ENCODE data around the gene ARHGEF10L. TPM values are rescaled to one million over a fixed set of nuclear protein-coding genes. Genes with fewer than 3 reads are reported as not detected.

The ARHGEF10L gene
- total RNA-seq, 2 experiments from 2014 or later = not detected

DNA sequence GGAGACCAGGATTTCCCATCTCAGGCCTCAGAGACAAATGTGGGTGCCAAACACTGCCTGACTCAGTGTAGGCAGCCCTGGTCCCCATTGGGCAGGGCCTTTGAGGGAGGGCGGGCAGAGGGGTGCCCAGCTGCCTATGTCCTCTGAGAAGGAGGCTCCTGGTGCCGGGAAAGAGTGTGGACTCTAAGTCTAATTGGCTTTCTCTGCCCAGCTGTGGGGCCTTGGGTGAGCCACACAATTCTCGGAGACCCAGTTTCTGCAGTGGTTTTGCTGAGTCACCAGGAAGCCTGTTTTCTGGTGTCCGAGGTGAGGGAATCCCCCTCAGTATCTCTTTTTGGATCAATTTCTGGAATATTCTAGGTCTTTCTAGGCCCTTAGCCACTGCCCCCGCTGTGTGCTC lies 180.4 kb downstream of the ARHGEF10L start:
- no peak overlapping the region for H3K27ac Mint-ChIP-seq
- H3K36me3 Mint-ChIP-seq = no peaks in the 10 kb centered on the region
- H3K4me3 Mint-ChIP-seq = no peak overlapping the region
- H3K9me3 Mint-ChIP-seq = no peaks in the 10 kb centered on the region
- H3K4me1 Mint-ChIP-seq = no peaks in the 10 kb centered on the region
- peaks cover 6% of the 10 kb centered on the region for H3K27me3 Mint-ChIP-seq
- DNase-seq = no peak

DNA sequence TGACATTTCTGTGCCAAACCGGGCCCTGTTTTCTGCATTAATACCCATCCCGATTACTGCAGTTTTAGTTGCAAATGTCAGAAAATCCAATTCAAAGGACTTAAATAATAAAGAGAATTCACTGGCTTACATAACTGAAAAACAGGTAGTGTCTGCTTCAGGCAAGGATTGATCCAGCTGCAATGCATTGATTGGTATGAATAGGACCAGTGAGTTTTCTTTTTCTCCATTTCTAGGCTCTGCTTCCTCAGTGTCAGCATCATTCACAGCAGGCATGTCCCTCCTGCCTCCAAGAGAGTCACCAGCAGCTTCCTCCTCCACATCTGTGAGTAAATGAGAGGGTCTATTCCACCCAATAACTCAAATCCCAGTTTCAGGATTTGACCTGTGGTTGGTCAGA lies 181.9 kb downstream of the ARHGEF10L start:
- H3K27ac Mint-ChIP-seq = no peak overlapping the region

DNA sequence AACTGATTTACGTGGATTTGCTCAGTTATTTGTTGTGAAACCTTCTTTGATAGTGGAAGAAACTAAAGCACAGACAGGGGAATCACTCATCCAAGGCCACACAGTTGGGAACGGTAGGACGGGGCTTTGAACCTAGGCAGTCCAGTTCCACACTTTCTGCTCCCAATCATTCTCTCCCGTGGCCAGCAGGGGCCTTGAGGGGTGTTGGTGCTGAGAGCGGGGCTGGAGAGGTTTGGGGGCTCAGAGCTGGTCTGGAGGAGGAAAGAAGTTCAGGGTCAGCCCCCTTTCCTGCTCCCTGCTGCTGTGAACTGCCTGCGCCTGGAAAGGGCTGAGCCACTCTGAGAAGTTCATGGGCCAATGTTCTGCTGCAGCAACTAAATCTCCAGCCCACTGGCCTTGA lies 184.2 kb downstream of the ARHGEF10L start:
- Mint-ChIP-seq H3K27ac (no peak overlapping the region), H3K4me1 (no peaks in the 10 kb centered on the region), H3K9me3 (no peaks in the 10 kb centered on the region), H3K4me3 (no peak overlapping the region), H3K36me3 (no peaks in the 10 kb centered on the region), H3K27me3 (no peaks in the 10 kb centered on the region)
- no peak for DNase-seq

More for the DNA sequence above, 181.9 kb downstream of the ARHGEF10L start:
- Mint-ChIP-seq H3K4me3 (no peak overlapping the region), H3K4me1 (no peaks in the 10 kb centered on the region), H3K27me3 (peaks cover 6% of the 10 kb centered on the region), H3K36me3 (no peaks in the 10 kb centered on the region), H3K9me3 (no peaks in the 10 kb centered on the region)
- DNase-seq = no peak

DNA sequence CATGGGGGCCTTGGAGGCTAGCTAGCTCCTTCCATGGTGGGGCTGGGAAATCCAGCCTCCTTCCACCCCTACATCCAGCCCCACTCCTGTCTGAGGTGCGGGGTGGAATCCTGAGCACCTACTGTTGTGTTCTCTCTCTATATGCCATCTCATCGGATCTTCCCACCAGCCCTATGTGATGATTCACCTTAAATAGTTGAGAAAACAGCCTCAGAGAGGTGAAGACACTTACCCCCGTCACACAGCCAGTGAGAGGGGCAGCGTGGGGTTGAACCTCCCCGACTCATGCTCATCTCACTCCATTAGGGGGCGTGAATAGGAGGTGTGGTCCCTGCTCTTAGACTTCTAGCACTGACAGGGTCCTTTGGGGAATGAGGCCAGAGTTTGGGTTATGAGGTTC lies 184.7 kb downstream of the ARHGEF10L start:
- H3K4me3 Mint-ChIP-seq = no peak overlapping the region
- DNase-seq = no peak
- H3K4me1 Mint-ChIP-seq = no peaks in the 10 kb centered on the region
- no peaks in the 10 kb centered on the region for H3K27me3 Mint-ChIP-seq
- no peak overlapping the region for H3K27ac Mint-ChIP-seq
- no peaks in the 10 kb centered on the region for H3K36me3 Mint-ChIP-seq
- no peaks in the 10 kb centered on the region for H3K9me3 Mint-ChIP-seq

DNA sequence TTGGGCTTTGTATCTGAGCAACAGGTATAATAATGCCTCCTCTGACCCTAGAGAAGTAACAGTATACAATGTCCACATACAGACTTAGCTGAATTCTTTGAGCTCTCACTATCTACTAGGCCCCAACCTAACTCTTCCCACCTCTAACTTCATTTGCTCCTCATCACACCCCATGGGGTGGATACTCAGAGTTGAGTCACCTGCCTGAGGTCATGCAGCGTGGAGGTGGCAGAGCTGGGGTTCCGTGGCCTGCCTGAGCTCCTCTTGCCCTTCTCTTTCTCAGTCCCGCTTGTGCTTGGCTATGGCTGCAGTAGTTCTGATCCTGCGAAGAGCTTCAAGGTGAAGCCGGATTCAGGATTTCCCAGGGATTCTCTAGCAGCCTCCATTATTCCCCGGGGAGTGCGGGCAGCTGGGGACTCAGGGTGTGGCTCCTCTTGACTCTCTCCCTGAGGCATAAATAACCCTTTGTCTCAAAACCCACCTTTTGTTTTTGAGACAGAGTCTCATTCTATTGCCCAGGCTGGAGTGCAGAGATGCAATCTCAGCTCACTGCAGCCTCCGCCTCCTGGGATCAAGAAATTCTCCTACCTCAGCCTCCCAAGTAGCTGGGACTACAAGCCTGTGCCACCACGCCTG lies 185.7 kb downstream of the ARHGEF10L start:
- no peak overlapping the region for H3K27ac Mint-ChIP-seq

DNA sequence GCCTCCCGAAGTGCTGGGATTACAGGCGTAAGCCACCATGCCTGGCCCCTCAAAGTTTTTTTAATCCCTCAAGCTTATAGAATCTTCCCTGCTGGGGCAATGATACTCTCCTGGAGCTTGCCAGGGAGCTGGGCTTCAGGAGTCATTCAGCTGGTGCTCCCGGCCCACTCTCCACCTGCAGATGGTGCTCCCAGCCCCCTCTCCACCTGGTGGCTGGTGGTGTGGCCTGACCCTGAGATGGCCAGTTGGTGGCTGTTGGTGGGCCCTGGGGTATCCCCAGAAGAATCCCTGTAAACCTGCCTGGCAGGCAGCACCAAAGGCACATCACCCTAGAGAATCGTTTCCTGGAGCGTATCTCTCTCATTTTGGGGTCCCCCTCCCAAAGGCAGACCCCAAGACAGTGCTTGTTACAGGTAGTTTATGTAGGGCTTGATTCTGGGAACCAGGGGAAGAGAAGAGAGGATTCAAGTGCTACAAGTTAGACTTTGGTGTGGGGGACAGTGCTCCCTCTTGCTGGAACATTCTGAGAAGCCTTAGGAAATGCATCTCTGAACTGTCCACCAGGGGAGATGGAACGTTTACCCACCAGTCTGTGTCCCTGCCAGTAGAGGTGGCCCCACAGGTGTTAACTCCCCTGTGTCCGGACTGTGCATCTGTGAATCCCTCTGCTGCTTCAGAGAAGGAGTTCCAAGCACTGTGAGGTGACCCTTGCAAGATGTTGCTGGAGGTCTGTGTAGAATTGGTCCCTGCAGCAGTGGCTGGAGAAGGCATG lies 186.5 kb downstream of the ARHGEF10L start:
- no peaks in the 10 kb centered on the region for H3K36me3 Mint-ChIP-seq
- H3K9me3 Mint-ChIP-seq = no peaks in the 10 kb centered on the region
- no peak overlapping the region for H3K27ac Mint-ChIP-seq
- H3K4me1 Mint-ChIP-seq = no peaks in the 10 kb centered on the region
- H3K4me3 Mint-ChIP-seq = no peak overlapping the region
- H3K27me3 Mint-ChIP-seq = no peaks in the 10 kb centered on the region
- DNase-seq = no peak

More for the DNA sequence above, 185.7 kb downstream of the ARHGEF10L start:
- Mint-ChIP-seq H3K36me3 (no peaks in the 10 kb centered on the region), H3K4me1 (no peaks in the 10 kb centered on the region), H3K4me3 (no peak overlapping the region), H3K9me3 (no peaks in the 10 kb centered on the region), H3K27me3 (no peaks in the 10 kb centered on the region)
- no peak for DNase-seq

DNA sequence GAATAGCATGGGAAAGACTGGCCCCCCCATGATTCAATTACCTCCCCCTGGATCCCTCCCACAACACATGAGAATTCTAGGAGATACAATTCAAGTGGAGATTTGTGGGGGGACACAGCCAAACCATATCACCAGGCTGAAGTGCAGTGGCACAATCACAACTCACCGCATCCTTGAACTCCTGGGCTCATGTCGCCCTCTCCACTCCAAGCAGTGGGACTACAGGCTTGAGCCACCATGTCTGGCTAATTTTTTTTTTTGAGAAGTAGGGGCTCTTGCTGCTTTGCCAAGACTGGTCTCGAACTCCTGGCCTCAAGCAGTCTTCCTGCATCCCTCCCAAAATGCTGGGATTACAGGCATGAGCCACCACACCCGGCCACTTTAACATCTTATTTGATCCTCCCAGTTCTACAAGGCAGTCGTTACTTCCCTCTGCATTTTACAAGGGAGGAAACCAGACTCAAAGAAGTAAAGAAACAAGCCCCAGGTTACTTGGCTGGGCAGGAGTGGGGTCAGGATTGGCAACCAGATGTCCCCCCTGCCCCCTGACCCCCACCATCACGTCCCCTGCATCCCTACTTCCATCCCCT lies 188.7 kb downstream of the ARHGEF10L start:
- H3K9me3 Mint-ChIP-seq = no peaks in the 10 kb centered on the region
- no peak for DNase-seq
- H3K27me3 Mint-ChIP-seq = no peaks in the 10 kb centered on the region
- H3K4me3 Mint-ChIP-seq = no peak overlapping the region
- no peaks in the 10 kb centered on the region for H3K4me1 Mint-ChIP-seq
- no peak overlapping the region for H3K27ac Mint-ChIP-seq
- H3K36me3 Mint-ChIP-seq = no peaks in the 10 kb centered on the region

DNA sequence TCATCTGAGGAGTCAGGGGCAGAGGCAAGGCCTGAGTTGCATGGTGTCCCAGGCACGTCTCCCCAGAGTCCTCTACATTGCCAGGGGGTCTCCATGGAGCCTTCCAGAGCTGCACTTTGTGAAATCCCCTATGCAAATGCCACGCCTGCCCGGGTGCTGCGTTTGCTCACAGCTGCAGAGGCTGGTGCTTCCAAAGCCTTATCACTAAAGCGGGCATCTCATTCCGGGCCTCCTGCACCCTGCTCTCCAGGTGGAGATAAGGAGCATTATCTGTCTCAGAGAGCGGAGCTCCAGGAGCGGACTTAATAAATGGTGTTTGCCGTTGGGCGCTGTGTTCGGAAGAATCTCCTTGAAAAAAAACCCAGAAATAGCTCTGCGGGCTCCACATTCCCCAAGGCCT lies 189.8 kb downstream of the ARHGEF10L start:
- no peak overlapping the region for H3K27ac Mint-ChIP-seq
- DNase-seq = no peak
- H3K27me3 Mint-ChIP-seq = no peaks in the 10 kb centered on the region

DNA sequence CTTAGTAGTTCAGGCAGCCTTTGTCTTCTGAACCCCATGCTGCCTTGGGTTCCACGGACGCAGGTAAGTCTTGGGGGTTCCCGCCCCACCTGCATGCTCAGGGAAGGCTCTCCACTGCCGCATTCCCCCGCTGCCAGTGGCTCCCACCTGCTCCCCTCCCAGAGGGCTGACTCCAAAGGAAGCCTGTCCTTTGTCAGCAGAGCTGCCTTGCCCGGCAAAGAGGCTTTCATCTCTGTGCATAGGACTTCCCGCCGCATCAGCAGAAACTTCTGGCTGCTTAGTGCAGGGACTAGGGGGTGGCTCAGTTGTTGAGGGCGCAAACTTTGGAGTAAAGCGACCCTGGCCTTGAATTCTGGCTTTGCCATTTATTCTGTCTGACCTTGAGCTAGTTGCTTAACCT lies 190.4 kb downstream of the ARHGEF10L start:
- no peak for DNase-seq
- no peaks in the 10 kb centered on the region for H3K36me3 Mint-ChIP-seq
- H3K27me3 Mint-ChIP-seq = no peaks in the 10 kb centered on the region
- H3K4me1 Mint-ChIP-seq = no peaks in the 10 kb centered on the region
- no peaks in the 10 kb centered on the region for H3K9me3 Mint-ChIP-seq
- no peak overlapping the region for H3K27ac Mint-ChIP-seq
- no peak overlapping the region for H3K4me3 Mint-ChIP-seq

More for the DNA sequence above, 189.8 kb downstream of the ARHGEF10L start:
- Mint-ChIP-seq H3K4me1 (no peaks in the 10 kb centered on the region), H3K9me3 (no peaks in the 10 kb centered on the region), H3K4me3 (no peak overlapping the region), H3K36me3 (no peaks in the 10 kb centered on the region)

DNA sequence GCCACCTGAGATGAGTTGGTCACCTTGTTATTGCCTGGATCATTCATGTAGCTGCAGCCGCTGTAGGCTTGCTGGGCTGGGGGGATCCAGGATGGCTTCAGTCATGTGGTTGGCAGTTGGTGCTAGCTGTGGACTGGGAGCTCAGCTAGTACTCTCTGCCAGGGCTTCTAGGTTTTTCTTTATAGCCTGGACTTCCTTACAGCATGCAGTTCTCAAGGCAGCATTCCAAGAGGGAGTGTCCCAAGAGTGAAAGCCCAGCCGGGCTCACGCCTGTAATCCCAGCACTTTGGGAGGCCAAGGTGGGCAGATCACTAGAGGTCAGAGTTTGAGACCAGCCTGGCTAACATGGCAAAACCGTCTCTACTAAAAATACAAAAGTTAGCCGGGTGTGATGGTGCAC lies 192.0 kb downstream of the ARHGEF10L start:
- Mint-ChIP-seq H3K27ac (no peak overlapping the region), H3K4me1 (no peaks in the 10 kb centered on the region), H3K9me3 (no peaks in the 10 kb centered on the region), H3K36me3 (no peaks in the 10 kb centered on the region), H3K4me3 (no peak overlapping the region), H3K27me3 (no peaks in the 10 kb centered on the region)
- no peak for DNase-seq

DNA sequence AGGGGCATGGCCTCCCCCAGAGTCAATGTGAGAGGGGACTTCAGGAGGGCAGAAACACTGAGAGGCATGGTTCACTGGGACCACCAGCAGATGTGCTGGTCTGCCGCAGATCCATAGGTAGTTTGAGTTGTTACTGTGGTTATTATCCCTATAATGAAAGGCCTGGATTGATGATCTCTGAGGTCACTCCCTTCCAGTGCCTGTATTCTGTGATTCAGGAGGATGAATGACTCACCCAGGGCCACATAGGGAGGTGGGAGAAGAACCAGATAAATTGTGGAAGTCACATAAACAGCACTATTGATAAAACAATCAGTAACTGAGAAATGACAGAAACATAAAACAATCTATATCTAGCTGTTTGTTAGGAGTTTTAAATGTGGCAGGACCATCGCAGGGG lies 193.0 kb downstream of the ARHGEF10L start:
- no peak for DNase-seq
- Mint-ChIP-seq H3K4me3 (no peak overlapping the region), H3K36me3 (no peaks in the 10 kb centered on the region), H3K9me3 (no peaks in the 10 kb centered on the region), H3K4me1 (no peaks in the 10 kb centered on the region), H3K27me3 (no peaks in the 10 kb centered on the region), H3K27ac (no peak overlapping the region)

DNA sequence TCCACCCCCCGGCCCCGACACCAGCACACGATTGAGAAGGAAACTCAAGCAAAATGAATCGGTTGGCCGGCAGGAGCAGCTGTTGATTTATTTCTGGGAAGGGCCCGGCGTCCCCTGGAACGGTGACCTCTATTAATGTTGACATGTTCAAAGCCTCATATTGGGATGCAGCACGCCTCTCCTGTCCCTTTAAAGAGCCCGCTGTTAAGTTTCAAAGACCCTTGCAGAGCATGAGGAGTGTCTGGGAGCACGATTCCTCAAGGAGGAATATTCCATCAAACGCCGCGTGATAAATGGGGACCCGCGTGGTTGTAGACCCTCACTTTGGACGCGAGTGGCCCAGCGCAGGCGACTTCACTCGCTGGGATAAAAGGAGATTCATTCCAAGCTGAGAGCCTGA lies 194.2 kb downstream of the ARHGEF10L start:
- H3K27me3 Mint-ChIP-seq = no peaks in the 10 kb centered on the region
- DNase-seq = no peak
- no peaks in the 10 kb centered on the region for H3K4me1 Mint-ChIP-seq
- H3K27ac Mint-ChIP-seq = no peak overlapping the region
- H3K9me3 Mint-ChIP-seq = no peaks in the 10 kb centered on the region
- no peak overlapping the region for H3K4me3 Mint-ChIP-seq
- H3K36me3 Mint-ChIP-seq = no peaks in the 10 kb centered on the region

DNA sequence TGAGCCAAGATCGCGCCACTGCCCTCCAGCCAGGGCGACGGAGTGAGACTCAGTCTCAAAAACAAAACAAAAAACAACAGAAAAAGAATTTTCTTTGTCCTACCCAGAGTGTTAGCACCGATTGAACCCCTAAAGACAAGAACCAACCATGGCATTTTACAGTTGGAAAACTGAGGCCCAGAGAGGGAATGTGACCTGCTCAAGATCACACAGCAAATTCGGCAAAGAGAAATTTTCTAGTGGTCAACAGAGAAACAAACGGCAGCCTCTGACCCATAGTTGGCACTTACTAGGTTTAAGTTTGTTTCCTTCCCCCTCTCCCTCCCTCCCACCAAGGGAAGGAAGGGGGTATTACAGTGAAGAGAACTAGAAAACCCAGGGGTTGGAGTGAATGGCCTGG lies 195.1 kb downstream of the ARHGEF10L start:
- H3K4me1 Mint-ChIP-seq = no peaks in the 10 kb centered on the region
- no peak overlapping the region for H3K27ac Mint-ChIP-seq
- H3K9me3 Mint-ChIP-seq = no peaks in the 10 kb centered on the region
- no peaks in the 10 kb centered on the region for H3K36me3 Mint-ChIP-seq
- no peak for DNase-seq
- no peak overlapping the region for H3K4me3 Mint-ChIP-seq
- no peaks in the 10 kb centered on the region for H3K27me3 Mint-ChIP-seq

DNA sequence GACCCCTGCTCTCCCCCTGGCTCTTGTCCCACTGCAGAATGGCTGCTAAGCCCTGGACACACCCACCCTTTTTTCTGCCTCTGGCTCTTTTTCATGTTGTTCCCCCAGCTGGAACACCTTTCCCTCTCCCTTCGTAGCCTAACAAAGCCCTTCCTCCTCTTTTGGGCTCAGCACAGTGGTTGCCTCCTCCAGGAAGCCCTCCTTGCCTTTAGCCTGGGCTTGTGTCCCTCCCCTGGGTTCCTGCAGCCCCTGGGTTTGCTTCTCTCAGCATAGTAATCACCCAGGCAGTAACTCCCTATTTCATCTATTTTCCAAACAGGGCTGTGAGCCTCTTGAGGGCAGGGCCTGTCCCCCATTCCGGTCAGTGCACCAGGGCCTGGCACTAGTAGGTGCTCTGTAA lies 195.8 kb downstream of the ARHGEF10L start:
- Mint-ChIP-seq H3K27ac (no peak overlapping the region), H3K4me1 (no peaks in the 10 kb centered on the region), H3K9me3 (no peaks in the 10 kb centered on the region), H3K36me3 (no peaks in the 10 kb centered on the region), H3K4me3 (no peak overlapping the region), H3K27me3 (peaks cover 1% of the 10 kb centered on the region)
- DNase-seq = no peak

DNA sequence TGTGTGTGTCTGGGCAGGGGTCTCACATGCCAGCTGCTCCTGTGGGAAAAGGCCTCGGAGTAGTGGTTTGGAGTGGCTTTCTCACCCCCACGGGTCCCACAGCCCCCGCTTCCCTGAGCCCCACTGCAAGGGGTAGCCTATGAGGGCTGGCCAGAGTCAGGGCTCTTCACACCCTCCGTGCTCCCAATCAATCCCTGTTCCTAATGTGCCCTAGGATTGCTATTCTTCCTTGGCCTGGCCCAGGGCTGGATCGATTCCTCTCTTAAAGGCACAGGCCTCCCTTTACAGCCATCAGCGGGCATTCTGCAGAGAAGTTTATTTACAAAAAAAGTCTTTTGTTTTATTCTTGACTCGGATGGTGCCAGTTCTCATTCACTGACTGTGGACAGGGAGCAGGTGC lies 196.3 kb downstream of the ARHGEF10L start:
- DNase-seq = no peak
- Mint-ChIP-seq H3K27me3 (peaks cover 4% of the 10 kb centered on the region), H3K36me3 (no peaks in the 10 kb centered on the region), H3K9me3 (no peaks in the 10 kb centered on the region), H3K27ac (no peak overlapping the region), H3K4me3 (no peak overlapping the region), H3K4me1 (no peaks in the 10 kb centered on the region)

DNA sequence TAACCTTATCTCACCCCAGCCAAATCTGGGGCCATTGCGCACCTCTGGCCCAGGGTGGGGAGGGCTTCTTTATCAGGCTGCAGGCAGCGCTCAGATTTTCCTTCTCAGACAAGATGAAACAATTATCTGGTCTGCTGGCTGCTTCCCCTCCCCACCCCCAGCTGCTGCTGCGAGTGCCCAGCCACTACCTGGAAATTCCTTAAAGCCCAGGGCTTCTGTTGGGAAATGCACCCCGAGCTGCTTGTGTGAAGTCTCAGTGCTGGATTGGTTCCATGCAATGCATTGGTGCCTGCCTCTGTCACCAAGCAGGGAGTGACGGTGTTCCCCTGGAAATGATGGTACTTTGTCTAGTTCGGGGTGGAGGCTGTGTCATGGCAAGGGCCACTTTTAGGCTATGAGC lies 197.1 kb downstream of the ARHGEF10L start:
- no peaks in the 10 kb centered on the region for H3K9me3 Mint-ChIP-seq
- H3K4me3 Mint-ChIP-seq = no peak overlapping the region

More for the DNA sequence above, 197.1 kb downstream of the ARHGEF10L start:
- DNase-seq = no peak
- no peaks in the 10 kb centered on the region for H3K4me1 Mint-ChIP-seq
- H3K27ac Mint-ChIP-seq = no peak overlapping the region
- no peaks in the 10 kb centered on the region for H3K36me3 Mint-ChIP-seq
- H3K27me3 Mint-ChIP-seq = peaks cover 8% of the 10 kb centered on the region

Measured in activated naive CD8-positive, alpha-beta T cell treated with anti-CD3 and anti-CD28 coated beads for 36 hours (primary cell).